Activated T-cell treated with anti-CD3 and anti-CD28 coated beads for 1 hour (primary cell): ENCODE data around the gene KCNH5.
"Not testable (repeated sequence)": the region's sequence is repeated elsewhere in the genome, so short reads cannot be mapped to it uniquely, and the experiment has no call there.

Source experiments
- DNase-seq: peaks from one replicate; pipeline ENCODE4 v3.0.0-alpha.2; 2020; ENCODE audit warnings: low read depth

The KCNH5 gene

DNA sequence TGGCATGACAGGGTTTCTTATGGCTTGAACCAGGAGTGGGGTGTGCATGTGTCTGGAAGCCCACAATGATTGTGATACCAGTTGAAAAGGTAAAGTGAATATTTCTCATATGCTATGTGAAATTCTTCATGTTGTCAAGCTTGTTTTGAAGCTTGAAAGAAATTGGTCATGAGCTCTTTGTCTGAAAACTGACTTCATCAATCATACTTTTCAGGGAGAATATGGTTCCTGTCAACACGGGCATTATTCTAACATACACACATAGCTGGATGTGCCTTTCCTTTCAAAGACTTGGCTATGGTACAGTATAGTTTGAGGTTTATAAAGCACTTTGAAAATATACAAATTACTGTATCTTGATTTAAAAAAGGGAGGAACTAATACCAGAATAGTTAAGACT is 158.8 kb downstream of the KCNH5 start:
- no peak for DNase-seq

DNA sequence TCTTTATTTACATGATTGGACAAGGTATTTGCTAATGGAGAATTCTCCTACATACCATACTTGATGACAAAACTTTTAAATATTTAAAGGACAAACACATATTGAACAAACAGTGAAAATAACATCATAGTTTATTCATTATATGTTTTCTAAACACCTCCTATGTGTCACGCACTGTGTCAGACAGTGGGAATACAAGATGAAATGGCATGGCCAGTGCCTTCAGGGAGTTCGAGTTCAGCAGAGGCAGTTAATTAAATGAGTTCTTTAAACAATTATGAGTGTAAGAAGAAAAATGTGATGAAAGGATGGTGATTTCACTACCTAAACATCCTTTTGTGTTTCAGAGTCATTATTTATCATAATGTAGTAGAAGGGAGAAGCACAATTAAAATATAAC is 159.8 kb downstream of the KCNH5 start:
- DNase-seq, result no peak

DNA sequence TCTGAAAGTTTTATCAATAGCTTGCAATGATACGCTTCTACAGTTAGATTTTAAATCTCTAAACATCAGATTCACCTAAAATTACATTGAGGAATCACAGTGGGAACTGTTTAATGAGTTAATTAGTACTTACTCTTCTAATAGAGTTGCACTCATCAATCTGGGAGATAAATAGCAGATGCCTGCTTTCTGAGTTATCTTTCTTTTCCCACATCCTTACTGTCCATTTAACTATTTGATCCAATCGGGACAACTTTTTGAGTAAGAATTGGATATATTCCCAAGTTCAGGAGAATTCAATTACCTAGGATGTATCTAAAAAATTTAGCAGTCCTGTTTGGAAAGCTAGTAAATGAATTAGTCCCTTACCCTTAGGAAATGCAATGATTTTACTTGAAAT is 162.3 kb downstream of the KCNH5 start:
- DNase-seq, result no peak

DNA sequence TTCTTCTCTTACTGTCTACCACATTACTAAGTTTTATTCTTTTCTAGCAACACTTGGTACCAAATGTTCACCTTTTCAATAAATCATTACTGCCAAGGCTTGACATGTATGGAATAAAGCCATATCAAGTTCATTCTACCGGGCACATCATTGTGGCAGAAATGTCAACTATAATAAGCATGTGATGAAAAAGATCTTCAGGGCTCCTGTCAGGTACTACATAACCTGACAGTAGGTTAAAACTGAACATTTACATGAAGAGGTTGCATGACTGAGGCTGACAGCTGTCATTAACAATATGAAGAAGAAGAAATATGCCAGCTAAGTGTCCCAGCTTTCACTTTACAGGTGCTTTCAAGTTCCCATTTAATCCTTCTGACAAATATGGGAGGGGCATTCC is 178.9 kb downstream of the KCNH5 start:
- no peak for DNase-seq

DNA sequence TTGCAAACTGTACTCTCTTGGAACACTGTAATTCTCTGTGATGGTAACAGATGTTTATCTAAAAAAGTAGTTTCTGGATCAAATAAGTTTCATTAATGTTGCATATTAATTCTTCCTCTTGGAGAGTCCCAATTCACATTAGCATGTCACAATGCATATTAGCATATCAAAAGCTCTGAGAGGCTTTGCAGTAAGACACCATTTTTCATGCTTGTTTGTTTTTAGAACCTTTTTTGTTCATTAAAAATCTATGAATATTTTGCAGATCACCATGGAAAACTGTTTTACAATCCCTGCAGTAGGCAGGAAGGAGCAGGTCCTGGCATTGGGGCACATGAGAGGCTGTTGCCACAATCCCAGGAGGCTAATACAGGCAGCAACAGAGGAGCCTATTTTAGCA is 180.7 kb downstream of the KCNH5 start:
- no peak for DNase-seq

DNA sequence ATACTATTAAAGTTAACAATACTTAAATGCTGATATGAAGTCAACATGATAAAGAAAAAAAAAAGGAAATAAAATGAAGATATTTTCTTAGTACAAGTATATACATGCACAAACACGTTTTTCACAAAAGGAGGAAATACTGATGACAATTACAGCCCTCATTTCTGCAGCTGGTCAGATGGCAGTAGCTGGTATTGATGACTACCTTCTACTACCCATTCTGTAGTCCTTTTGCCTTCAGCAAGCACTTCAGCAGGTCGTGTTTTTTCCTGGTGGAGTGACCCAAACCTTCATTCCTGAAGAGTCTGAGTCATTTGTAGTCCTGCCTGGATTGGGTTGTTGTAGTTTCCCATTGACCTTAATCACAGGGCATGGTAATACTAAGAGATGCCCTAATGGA is 187.2 kb downstream of the KCNH5 start:
- DNase-seq, result not testable (repeated sequence)

DNA sequence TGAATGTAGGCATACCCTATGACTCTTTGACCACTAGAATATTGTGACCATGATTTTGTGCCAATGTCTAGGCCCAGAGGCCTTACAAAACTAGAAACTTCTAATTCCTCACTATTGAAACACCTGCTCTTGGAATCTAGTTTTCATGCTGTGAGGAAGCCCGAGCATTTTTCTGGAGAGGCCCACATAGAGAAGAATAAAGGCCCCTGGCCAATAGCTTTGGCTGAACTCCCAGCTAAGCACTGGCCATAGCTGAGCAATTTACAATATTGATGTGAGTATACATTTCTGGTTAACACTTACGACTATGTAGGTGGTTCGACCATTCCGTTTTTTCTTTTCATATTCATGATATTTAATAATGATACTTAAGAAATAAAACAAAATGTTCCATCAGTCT is 190.3 kb downstream of the KCNH5 start:
- DNase-seq, result no peak

DNA sequence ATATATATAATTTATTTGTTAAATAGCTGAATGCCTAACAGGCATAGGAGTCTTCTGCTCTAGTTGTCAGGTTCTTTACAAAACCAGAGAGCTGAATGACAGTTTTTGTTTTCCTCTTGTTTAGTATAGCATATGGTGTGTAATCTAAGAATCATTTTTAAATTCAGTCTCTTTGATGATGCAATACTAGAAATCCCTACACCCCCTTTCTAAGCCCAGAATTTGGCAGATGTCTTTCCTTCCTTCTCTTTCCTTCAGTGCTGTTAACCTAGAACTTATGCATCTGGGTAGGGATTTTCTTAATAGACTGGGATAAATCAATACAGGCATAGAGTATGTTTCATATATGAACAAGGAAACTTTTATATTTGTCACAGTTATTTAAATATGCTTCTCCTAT is 198.1 kb downstream of the KCNH5 start:
- DNase-seq, result no peak

DNA sequence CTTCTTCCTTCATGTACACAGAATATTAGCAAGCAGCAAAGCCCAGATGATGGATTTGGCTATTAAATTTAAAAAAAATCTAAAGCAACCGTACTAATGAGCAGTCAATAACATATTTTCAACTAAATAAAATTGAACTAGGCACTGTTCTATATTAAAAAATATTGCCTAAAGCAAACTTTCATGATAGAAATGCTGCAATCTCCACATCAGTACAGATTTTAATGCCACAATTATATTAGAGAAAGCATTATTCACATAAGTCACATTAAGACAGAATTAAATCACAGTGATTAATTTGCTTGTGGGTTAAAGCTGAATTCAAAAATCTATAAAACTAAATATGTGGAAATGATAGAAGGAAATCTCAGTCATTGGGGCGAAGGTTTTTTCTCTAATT is 200.7 kb downstream of the KCNH5 start:
- no peak for DNase-seq

DNA sequence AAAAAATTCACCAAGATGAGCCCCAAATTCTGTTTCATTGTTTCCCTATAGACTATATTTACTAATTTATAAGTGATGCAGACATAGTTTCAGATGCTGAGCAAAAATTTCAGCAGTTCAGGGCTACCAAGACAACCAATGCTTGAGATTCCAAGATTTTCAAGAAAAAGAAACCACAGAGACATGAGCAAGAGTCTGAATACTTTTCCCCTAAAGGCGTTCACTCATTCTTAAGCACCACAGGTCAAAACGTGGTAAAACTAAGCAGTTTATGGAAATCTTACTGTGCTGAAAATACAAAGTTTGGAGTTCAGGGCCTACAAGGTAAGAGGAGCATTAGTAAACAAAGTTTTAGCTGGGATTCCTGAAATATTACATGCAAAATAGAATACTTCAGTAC is 221.2 kb downstream of the KCNH5 start:
- DNase-seq, result no peak

DNA sequence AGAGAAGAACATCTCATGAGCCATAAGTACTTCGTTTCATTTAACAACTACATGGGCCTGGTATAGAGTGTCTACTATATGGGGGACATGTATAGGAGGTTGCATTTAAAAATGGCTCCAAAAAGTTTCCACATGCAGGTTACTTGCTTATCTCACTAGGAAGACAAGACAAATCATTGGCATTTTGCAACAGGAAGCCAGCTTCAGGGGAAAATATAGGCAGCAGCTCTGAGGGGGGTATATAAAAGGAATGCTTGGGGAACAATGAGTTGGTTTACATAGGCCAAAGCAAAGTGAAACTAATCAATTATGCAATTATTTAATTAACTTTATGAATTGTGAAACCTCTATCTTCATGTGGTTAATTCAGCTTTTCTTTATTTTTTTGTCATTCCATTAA is 225.3 kb downstream of the KCNH5 start:
- DNase-seq, result no peak

DNA sequence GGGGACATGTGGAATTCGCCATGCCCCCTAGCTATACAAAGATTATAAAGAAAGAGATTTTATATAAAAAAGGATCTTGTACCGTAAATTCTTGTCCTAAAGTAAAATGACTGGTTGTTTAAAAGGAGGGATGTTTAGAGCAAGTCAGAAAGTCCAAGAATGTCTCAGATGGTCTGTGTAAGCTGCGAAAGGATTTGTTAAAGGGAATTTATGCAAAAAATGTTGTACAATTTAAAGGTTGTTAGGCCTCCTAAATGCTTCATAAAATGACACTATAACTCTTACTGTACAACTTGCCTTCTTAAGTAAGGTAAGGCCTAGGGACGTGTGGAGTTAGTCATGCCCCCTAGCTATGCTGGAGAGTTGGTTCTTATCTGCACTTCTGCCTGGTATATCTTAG is 237.6 kb downstream of the KCNH5 start:
- DNase-seq, result no peak

DNA sequence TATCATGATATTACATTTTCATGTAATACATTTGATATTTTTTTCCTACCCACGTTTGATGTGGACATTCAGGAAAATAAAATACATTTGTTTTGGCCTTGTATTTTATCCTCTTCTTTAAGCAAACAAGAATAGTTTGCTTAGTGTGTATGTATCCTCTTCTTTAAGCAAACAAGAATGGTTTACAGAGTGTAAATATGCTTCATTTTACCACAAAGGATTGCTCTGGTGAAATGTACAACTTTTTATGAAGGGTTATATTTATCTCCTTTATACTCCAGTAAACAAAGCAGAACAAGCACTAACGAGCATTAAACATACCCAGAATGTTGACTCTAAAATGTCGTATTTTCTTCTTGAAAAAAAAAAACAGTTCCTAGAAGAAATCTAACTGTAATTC is 244.7 kb downstream of the KCNH5 start:
- DNase-seq, result no peak

DNA sequence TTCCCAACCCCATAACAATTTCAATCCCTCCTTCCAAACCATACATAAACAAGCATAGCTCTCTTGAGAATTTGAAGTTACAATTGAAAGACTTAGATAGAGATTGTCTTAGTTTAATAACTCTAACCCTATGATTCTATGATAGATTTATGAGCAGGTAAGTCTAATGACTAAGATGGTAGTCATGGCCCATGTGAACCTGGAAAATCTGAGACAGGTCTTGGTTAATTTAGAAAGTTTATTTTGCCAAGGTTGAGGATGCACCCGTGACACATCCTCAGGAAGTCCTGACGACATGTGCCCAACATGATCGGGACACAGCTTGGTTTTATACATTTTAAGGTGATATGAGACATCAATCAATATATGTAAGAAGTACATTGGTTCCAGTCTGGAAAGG is 248.8 kb downstream of the KCNH5 start:
- DNase-seq, result no peak

DNA sequence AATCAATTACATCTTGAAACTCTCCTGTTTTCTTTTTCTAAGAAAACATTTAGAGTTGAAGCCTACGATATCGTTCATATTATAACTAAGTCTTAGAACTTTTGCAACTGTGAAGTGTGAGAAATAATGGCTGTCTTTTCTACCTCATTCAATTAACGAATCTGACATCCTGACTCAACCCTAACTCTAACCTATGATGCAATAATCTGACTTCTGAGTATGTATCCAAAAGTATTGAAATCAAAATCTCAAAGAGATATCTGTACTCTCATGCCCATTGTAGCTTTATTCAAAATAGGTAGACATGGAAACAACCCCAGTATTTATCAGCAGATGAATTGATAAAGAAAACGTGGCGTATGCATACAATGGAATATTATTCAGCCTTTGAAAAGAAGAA is 252.7 kb downstream of the KCNH5 start:
- no peak for DNase-seq

DNA sequence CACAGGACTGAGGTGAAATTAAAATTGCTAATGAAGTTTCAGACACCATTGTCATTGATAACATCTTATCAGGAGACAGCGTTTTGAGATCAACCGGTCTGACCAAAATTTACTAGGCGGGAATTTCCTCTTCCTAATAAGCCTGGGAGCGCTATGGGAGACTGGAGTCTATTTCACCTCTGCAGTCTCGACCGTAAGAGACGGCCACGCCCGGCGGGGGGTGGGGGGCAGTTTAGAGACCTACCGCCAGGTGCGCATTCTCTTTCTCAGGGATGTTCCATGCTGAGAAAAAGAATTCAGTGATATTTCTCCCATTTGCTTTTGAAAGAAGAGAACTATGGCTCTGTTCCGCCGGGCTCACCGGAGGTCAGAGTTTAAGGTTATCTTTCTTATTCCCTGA is 263.9 kb downstream of the KCNH5 start:
- DNase-seq, result not testable (repeated sequence)

DNA sequence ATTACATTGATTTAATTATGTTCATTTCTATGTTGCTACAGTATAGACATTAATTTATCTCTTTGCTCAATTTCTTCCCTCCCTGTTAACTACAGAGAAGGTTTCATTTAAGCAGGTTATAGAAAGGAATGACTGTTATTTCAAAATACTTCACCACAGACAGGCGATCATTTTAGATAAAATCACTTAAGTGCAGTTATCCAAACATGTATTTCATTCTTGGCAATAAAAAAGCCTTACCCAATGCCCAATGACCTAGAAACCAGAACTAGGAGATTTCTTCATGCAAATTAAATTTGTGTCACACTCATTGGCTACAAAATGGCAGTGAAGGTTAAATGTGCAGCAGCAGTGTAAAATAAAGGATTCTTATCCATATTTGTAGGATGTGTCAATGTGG is 266.4 kb downstream of the KCNH5 start:
- no peak for DNase-seq

DNA sequence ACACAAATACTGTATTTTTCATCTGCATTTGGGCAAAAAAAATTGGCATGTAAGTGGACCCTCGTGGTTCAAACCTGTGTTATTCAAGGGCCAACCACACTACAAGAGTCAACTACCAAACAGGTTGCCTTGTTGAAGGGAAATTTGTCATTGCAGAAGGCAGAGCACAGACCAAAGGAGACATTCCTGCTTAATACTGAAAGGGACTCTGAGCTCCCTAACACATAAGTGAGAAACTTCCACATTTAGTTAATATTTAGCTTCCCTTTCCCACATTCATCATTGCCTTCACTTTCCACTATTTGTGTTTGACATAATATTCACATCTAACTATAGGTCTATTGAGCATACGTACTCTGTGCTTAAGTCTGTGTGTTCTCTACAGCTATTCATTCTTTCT is 266.9 kb downstream of the KCNH5 start:
- no peak for DNase-seq

DNA sequence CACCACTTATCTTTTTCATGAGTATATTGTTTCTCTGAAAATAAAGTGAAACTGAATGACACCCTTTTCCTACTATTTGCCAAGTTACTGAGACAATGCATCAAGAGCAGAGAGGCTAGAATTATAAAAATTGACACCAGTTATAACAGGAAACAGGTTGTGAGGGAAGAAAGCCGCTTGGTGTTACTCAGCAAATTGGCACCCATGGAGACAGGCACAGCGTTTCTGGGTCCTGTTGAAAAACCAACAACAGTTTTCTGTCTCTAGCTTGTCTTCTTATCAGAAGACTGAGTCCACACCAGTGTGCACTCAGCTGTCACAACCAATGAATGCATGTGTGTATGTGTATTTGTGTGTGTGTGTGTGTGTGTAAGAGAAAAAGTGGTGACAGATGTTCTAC is 267.7 kb downstream of the KCNH5 start:
- no peak for DNase-seq

DNA sequence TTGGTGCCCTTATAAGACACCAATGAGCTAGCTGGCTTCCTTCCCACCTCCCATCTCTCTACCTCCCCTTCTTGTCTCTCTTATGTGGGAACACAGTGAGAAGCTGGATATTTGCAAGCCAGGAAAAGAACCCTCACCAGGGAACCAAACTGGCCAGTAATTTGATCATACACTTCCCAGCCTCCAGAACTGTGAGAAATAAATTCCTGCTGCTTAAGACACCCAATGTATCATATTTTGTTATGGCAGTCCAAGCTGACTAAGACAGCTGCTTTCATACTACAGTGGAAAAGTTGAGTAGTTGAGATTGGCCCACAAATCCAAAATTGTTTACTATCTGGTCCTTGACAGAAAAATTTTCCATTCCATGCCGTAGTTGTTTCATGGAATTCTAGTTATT is 269.0 kb downstream of the KCNH5 start:
- DNase-seq, result no peak

DNA sequence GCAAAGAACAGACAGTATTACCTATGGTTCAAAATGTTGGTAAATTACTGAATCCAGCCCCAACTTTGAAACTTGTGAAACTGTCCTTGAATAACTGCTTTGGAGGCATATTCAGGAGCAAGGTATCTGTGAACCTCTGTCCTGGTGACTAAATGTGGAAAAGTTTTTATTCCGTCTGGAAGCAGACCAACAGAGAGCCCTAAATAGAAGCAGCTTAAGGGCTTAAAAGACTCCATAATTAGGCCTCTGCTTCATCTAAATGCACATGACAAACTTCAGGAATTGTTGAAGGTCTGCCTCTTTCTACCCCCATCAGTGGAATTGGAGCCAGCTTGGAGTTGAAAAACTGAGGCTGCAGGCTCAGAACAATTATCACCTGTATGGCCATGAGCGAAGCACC is 276.5 kb downstream of the KCNH5 start:
- DNase-seq, result no peak

DNA sequence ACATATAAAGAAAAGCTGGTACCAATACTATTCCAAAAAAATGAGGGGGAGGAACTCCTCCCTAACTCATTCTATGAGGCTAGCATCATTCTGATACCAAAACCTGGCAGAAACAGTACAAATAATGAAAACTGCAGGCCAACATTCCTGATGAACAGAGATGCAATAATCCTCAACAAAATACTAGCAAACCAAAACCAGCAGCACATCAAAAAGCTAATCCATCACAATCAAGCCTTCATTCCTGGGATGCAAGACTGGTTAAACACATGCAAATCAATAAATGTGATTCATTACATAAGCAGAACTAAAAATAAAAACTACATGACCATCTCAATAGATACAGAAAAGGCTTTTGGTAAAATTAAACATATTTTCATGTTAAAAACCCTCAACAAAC is 281.3 kb downstream of the KCNH5 start:
- DNase-seq, result no peak

DNA sequence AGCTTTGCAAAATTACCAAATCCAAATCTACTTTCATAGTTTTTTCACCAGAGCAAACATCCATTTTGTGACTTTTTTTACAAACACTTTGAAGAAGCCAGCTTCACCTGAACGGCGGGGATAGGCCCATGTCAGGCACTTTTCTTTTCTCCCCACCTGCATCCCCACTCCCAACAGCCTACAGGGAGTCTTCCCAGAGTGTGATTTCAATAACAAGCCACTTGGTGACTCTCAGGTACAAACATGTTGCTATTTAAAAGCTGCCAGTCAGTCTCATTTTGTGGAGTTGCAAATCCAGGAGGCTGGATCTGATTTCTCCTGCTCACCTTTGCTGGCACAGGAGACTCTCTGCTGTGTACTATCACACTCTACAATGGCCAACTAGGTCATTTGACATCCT is 285.5 kb downstream of the KCNH5 start:
- no peak for DNase-seq

DNA sequence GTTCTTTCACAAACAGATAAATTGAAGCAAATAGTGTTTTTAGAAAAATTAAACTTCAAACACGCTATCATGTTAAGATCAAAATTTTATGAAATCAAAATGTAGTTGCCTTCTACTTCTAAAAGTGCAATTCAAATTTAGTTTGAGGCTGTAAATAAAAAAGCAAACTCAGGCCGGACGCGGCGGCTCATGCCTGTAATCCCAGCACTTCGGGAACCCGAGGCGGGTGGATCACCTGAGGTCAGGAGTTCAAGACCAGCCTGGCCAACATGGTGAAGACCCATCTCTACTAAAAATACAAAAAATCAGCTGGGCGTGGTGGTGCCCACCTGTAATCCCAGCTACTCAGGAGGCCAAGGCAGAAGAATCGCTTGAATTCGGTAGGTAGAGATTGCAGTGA is 298.4 kb downstream of the KCNH5 start:
- not testable (repeated sequence) for DNase-seq

DNA sequence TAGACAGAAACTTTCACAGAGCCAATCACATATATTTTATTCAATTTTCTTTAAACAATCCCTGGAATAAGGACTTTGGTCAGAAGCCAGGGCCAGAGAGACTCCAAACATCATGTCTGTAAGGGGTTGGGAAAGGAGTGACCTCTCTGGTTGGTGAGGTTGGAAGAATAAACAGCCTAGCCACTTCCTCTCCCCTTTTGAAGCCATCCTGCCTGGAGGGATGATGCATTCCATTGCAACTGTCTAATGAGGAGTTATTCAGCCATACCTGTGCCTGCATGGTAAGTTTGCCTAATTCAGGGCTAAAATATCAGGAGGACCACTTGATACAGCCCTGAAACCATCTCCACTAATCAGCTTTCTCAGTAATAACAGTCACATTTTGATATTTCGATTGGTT is 299.8 kb downstream of the KCNH5 start:
- DNase-seq, result no peak
